Cardiac fibroblast (primary cell): ENCODE data around the gene RALGAPA1.
A peak's percentile ranks its signal among the peaks of the same experiment; 100 is the strongest.
"Not testable (repeated sequence)": the region's sequence is repeated elsewhere in the genome, so short reads cannot be mapped to it uniquely, and the experiment has no call there.

Experiments
- DNase-seq, 2 donors: peaks; one replicate each; pipeline versions ENCODE4 v3.0.0 to v3.0.0-alpha.2; 2010; ENCODE audit warnings: low read depth in 2 of 2
- H3K4me3 ChIP-seq, 2 donors: replicated peaks in 1 of 2; 1 replicate in 1 of 2; 2 replicates in 1 of 2; pipeline ENCODE4 v1.5.1; 2011; ENCODE audit warnings: low read depth in 2 of 2, low read length in 2 of 2, mild to moderate bottlenecking in 2 of 2, moderate library complexity in 1 of 2
- CTCF ChIP-seq: IDR thresholded peaks from one replicate; pipeline ENCODE4 v1.5.1; 2011; ENCODE audit warnings: low read depth, mild to moderate bottlenecking, low read length, inconsistent platforms

The RALGAPA1 gene

GRCh38 chr14:35628989-35629388 lies 180.1 kb downstream of the RALGAPA1 start:
- TF ChIP-seq CTCF, result no peak
- DNase-seq, result peak in 1 of 2 donors; percentile 24

GRCh38 chr14:35626947-35627346 lies 182.1 kb downstream of the RALGAPA1 start:
- H3K4me3 ChIP-seq, DNase-seq: not testable (repeated sequence)

More at GRCh38 chr14:35628989-35629388, 180.1 kb downstream of the RALGAPA1 start:
- no peak overlapping the region for H3K4me3 ChIP-seq

GRCh38 chr14:35621996-35622395 lies 187.1 kb downstream of the RALGAPA1 start:
- not testable (repeated sequence) for H3K4me3 ChIP-seq, DNase-seq

GRCh38 chr14:35619998-35620397 lies 189.1 kb downstream of the RALGAPA1 start:
- DNase-seq, H3K4me3 ChIP-seq: not testable (repeated sequence)

GRCh38 chr14:35619461-35619860 lies 189.6 kb downstream of the RALGAPA1 start:
- DNase-seq, H3K4me3 ChIP-seq: not testable (repeated sequence)

GRCh38 chr14:35617500-35617899 lies 191.6 kb downstream of the RALGAPA1 start:
- no peak overlapping the region for H3K4me3 ChIP-seq
- no peak for DNase-seq
- no peak for TF ChIP-seq CTCF

GRCh38 chr14:35607380-35607779 lies 201.7 kb downstream of the RALGAPA1 start:
- no peak overlapping the region for H3K4me3 ChIP-seq
- no peak for DNase-seq
- no peak for TF ChIP-seq CTCF

GRCh38 chr14:35600253-35600652 lies 208.8 kb downstream of the RALGAPA1 start:
- TF ChIP-seq CTCF, result no peak
- no peak for DNase-seq
- no peak overlapping the region for H3K4me3 ChIP-seq

GRCh38 chr14:35594616-35595015 lies 214.5 kb downstream of the RALGAPA1 start:
- DNase-seq, result peak; percentile 1 to 5
- no peak for TF ChIP-seq CTCF
- H3K4me3 ChIP-seq, result no peak overlapping the region

GRCh38 chr14:35587373-35587772 lies 221.7 kb downstream of the RALGAPA1 start:
- H3K4me3 ChIP-seq, DNase-seq: not testable (repeated sequence)
